Esophagus squamous epithelium (tissue), 5 donors: ENCODE data around the gene ITGB7. TPM values are rescaled to one million over a fixed set of nuclear protein-coding genes. Genes with fewer than 3 reads are reported as not detected.
A peak's percentile ranks its signal among the peaks of the same experiment; 100 is the strongest.
"Not testable (repeated sequence)": the region's sequence is repeated elsewhere in the genome, so short reads cannot be mapped to it uniquely, and the experiment has no call there.

Experiments used
- DNase-seq: peaks from one replicate; lab custom pipeline; 2025; lab: John Stamatoyannopoulos, UW
- H3K27ac ChIP-seq, 4 donors: fragments of 200-600 bp; sonication (generic); one replicate each; pipeline ENCODE4 v1.5.1; 2016 to 2019; ENCODE audit warnings: mild to moderate bottlenecking in 1 of 4
- H3K27me3 ChIP-seq, 4 donors: fragments of 200-600 bp; sonication (generic); 1 replicate in 3 of 4; 2 replicates in 1 of 4; pipeline versions ENCODE4 v1.5.1 to v1.6.0; 2017 to 2021; ENCODE audit warnings: antibody characterized with exemption in 1 of 4
- H3K36me3 ChIP-seq, 3 donors: fragments of 200-600 bp; sonication (generic); one replicate each; pipeline ENCODE4 v1.5.1; 2016 to 2019
- H3K4me1 ChIP-seq, 3 donors: fragments of 200-600 bp; sonication (generic); one replicate each; pipeline ENCODE4 v1.5.1; 2017 to 2019
- H3K4me3 ChIP-seq, 4 donors: fragments of 200-600 bp; sonication (generic); 1 replicate in 3 of 4; 2 replicates in 1 of 4; pipeline ENCODE4 v1.5.1; 2016 to 2019; ENCODE audit warnings: mild to moderate bottlenecking in 2 of 4, moderate library complexity in 1 of 4
- H3K9me3 ChIP-seq, 3 donors: fragments of 200-600 bp; sonication (generic); one replicate each; pipeline ENCODE4 v1.5.1; 2016 to 2019
- POLR2A ChIP-seq, 4 donors: fragments of 450-650 bp; IDR thresholded peaks; one replicate each; pipeline ENCODE4 v1.6.1; 2017; ENCODE audit warnings: antibody characterized with exemption in 4 of 4, mild to moderate bottlenecking in 4 of 4, moderate library complexity in 3 of 4
- WGBS, 2 donors: methylation state at CpG; one replicate each; pipeline ENCODE4 v1.1.5; 2018; 5-methylcytosine and 5-hydroxymethylcytosine counted together
- intact Hi-C: fragments of 100-400 bp; cut with DNase I; formaldehyde crosslinking; loops from one replicate; pipeline ENCODE4 v1.15.0; 2022
- total RNA-seq, 4 donors: library from RNA; depleted of rRNA; stranded (reverse); fragments of >200 nt; gene quantifications; one replicate each; pipeline ENCODE4 v1.1.0, GENCODE V29; 2016
- TF ChIP-seq, protein P1 (sequence below), 6 experiments: fragments of 450-650 bp in 4 of 6; fragments of 200-600 bp in 2 of 6; sonication (generic) in 2 of 6; IDR thresholded peaks; one replicate each; pipeline ENCODE4 v1.5.1; 2016 to 2019; ENCODE audit warnings: antibody characterized with exemption in 6 of 6, mild to moderate bottlenecking in 4 of 6, moderate library complexity in 4 of 6
- donor health status: DM: yes; HTN: yes; CAD: no.

ITGB7 gene
- total RNA-seq, 4 donors from 2014 or later = 4.2 to 7.2 (median 5.9) TPM

DNA sequence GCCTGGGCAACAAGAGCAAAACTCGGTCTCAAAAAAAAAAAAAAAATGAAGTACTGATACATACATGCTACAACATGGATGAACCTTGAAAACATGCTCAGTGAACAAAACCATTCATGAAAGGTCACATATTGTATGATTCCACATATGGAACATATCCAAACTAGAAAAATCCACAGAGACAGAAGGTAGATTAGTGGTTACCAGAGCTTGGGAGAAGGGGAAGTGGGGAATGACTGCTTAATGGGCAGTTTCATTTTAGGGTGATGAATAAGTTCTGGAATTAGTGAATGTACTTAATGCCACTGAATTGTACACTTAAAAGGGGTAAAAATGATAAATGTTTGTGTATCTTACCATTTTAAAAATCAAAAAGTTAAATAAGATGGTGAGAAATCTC, 2.7 kb downstream of the ITGB7 start:
- Histone ChIP-seq H3K4me3 (no peak overlapping the region), H3K9me3 (no peaks in the 10 kb centered on the region), H3K27ac (no peak overlapping the region), H3K4me1 (peaks cover 10 to 52% (median 12%) of the 10 kb centered on the region in 3 donors), H3K27me3 (no peaks in the 10 kb centered on the region), H3K36me3 (peaks cover 0 to 4% (median 0%) of the 10 kb centered on the region in 3 donors)
- DNase-seq = no peak
- 89 to 91% methylated on average over 1 of the region's 1 CpG for WGBS, 2 donors
- intact Hi-C loops = no loop called here
- no peak for TF ChIP-seq POLR2A (IDR thresholded peaks at IDR 0.05)

DNA sequence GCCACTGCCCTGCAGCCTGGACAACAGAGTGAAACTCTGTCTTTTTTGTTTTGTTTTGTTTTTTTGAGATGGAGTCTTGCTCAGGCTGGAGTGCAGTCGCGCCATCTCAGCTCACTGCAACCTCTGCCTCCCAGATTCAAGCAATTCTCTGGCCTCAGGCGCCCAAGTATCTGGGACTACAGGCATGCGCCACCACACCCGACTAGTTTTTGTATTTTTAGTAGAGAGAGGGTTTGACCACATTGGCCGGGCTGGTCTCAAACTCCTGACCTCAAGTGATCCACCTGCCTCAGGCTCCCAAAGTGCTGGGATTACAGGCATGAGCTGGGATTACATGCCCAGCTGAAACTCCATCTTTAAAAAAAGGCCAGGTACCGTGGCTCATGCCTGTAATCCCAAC, 4.7 kb downstream of the ITGB7 start:
- intact Hi-C loops, DNase-seq, H3K9me3 ChIP-seq, H3K36me3 ChIP-seq, H3K27me3 ChIP-seq, H3K27ac ChIP-seq, H3K4me3 ChIP-seq: not testable (repeated sequence)
- WGBS, 2 donors = 70 to 75% methylated on average over 5 to 7 of the region's 7 CpGs
- peaks cover 4 to 52% (median 11%) of the 10 kb centered on the region in 3 donors for H3K4me1 ChIP-seq

DNA sequence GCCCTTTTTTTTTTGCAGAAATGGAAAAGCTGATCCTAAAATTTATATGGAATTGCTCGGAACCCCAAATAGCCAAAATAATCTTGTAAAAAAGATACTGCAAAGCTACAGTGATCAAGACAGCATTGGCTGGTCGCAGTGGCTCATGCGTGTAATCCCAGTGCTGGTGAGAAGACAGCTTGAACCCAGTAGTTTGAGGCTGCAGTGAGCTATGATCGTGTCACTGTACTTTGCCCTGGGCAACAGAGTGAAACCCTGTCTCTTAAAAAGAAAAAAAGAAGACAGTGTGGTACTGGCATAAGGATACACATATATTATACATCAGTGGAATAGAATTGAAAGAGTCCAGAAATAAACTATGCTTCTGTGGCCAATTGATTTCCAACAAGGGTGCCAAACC, 5.4 kb downstream of the ITGB7 start:
- Histone ChIP-seq H3K36me3 (peaks cover 0 to 8% (median 0%) of the 10 kb centered on the region in 3 donors), H3K27me3 (no peaks in the 10 kb centered on the region), H3K4me3 (no peak overlapping the region), H3K4me1 (peaks cover 4 to 48% (median 11%) of the 10 kb centered on the region in 3 donors), H3K9me3 (no peaks in the 10 kb centered on the region), H3K27ac (no peak overlapping the region)
- intact Hi-C loops = no loop called here
- no peak for DNase-seq
- TF ChIP-seq, protein P1, sequence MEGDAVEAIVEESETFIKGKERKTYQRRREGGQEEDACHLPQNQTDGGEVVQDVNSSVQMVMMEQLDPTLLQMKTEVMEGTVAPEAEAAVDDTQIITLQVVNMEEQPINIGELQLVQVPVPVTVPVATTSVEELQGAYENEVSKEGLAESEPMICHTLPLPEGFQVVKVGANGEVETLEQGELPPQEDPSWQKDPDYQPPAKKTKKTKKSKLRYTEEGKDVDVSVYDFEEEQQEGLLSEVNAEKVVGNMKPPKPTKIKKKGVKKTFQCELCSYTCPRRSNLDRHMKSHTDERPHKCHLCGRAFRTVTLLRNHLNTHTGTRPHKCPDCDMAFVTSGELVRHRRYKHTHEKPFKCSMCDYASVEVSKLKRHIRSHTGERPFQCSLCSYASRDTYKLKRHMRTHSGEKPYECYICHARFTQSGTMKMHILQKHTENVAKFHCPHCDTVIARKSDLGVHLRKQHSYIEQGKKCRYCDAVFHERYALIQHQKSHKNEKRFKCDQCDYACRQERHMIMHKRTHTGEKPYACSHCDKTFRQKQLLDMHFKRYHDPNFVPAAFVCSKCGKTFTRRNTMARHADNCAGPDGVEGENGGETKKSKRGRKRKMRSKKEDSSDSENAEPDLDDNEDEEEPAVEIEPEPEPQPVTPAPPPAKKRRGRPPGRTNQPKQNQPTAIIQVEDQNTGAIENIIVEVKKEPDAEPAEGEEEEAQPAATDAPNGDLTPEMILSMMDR (IDR thresholded peaks at IDR 0.05) = no peak
- no peak for TF ChIP-seq POLR2A (IDR thresholded peaks at IDR 0.05)
- 80 to 91% methylated on average over 4 of the region's 4 CpGs for WGBS, 2 donors

DNA sequence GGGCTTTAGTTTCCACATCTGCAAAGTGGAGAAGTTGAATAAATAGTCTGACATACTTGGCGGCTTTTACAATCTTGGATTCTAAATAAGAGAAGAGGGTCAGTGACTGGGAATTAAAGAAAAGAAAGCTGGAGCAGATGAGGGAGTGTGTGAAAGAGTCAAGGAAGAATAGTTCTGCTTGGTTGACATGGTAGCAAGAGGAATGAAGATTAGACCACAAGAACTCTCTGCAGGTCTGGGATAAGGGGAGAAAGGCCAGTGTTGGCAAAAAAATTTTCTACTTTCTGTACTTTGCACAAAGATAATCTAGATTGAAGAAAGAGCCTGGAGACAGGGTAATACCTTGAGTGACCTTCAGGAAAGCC, 5.9 kb downstream of the ITGB7 start:
- intact Hi-C loops = no loop called here
- Histone ChIP-seq H3K27ac (peak overlapping the region in 1 of 4 donors; percentile 11), H3K4me1 (peaks cover 4 to 47% (median 11%) of the 10 kb centered on the region in 3 donors), H3K9me3 (no peaks in the 10 kb centered on the region), H3K36me3 (peaks cover 0 to 13% (median 0%) of the 10 kb centered on the region in 3 donors), H3K4me3 (no peak overlapping the region), H3K27me3 (no peaks in the 10 kb centered on the region)
- DNase-seq = no peak
- 67 to 77% methylated on average over 1 of the region's 1 CpG for WGBS, 2 donors
- TF ChIP-seq POLR2A (IDR thresholded peaks at IDR 0.05) = no peak
- TF ChIP-seq, protein P1 (IDR thresholded peaks at IDR 0.05) = no peak

DNA sequence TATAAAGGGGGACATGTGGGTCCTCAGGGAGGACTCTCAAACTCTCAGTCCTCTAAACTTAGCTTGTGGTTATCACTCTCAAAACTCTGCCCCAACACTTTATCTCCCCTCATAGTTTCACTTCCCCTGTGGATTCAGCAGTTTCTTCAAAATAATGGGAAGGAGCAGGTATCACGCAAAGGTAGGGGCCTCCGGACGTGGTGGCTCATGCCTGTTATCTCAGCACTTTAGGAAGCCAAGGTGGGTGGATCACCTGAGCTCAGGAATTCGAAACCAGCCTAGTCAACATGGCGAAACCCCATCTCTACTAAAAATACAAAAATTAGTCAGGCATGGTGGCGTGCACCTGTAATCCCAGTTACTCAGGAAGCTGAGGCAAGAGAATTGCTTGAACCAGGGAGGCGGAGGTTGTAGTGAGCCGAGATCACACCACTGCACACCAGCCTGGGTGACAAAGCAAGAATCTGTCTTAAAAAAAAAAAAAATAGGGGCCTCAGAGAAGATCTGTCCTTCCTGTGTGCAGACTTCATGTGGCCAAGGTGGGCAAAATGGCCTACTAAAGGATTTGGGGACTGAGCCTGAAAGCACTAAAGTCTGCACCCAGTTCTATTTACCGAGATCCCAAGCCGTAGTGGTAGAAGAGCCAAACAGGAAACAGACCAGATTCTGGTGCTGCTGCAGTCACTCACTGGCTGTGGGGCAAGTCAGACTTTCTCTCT, 6.4 kb downstream of the ITGB7 start:
- Histone ChIP-seq H3K4me1 (peaks cover 4 to 47% (median 11%) of the 10 kb centered on the region in 3 donors), H3K27ac (peak overlapping the region in 2 of 4 donors; percentile 6 to 11), H3K9me3 (no peaks in the 10 kb centered on the region), H3K27me3 (no peaks in the 10 kb centered on the region), H3K36me3 (peaks cover 0 to 13% (median 0%) of the 10 kb centered on the region in 3 donors), H3K4me3 (no peak overlapping the region)
- no peak for TF ChIP-seq POLR2A (IDR thresholded peaks at IDR 0.05)
- TF ChIP-seq, protein P1 (IDR thresholded peaks at IDR 0.05) = no peak
- DNase-seq = no peak
- intact Hi-C loops = no loop called here
- WGBS, 2 donors = 41 to 67% methylated on average over 9 to 10 of the region's 10 CpGs

DNA sequence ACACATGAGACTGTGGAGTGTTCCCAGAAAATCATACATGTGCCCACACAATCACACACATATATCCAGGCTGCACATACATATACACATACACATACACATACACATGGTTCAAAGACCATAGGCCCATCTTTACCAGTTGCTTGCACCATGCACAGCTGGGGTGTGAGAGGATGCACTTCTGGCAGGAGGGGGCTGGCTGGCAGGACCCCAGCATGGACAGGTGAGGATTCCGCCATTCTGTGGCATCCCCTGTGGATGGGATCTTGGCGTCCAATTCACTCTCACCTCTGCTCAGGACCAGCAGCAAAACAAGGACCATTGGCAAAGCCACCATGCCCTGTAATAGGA, 7.0 kb downstream of the ITGB7 start:
- peaks cover 4 to 47% (median 11%) of the 10 kb centered on the region in 3 donors for H3K4me1 ChIP-seq
- no peak overlapping the region for H3K4me3 ChIP-seq
- no peak for DNase-seq
- WGBS, 2 donors = 88 to 90% methylated on average over 2 of the region's 2 CpGs
- intact Hi-C loops = no loop called here
- H3K27me3 ChIP-seq = no peaks in the 10 kb centered on the region
- no peaks in the 10 kb centered on the region for H3K9me3 ChIP-seq
- TF ChIP-seq, protein P1 (IDR thresholded peaks at IDR 0.05) = no peak
- no peak for TF ChIP-seq POLR2A (IDR thresholded peaks at IDR 0.05)
- H3K36me3 ChIP-seq = peaks cover 0 to 13% (median 0%) of the 10 kb centered on the region in 3 donors
- no peak overlapping the region for H3K27ac ChIP-seq
